Keratinocyte (primary cell): ENCODE data around the gene PTPN2. TPM values are rescaled to one million over a fixed set of nuclear protein-coding genes. Genes with fewer than 3 reads are reported as not detected.

Experiments used
- DNase-seq: peaks from one replicate; pipeline ENCODE4 v3.0.0-alpha.2; 2011; ENCODE audit warnings: low read depth, missing footprints, low spot score
- FAIRE-seq: peaks from 2 replicates; lab custom pipeline; 2011; peaks lifted over from hg19 to GRCh38; lab: Jason Lieb, UNC
- H2AFZ ChIP-seq: 2 replicates; pipeline ENCODE4 v1.6.0; 2012; ENCODE audit warnings: low read length, control low read depth, inconsistent platforms; ENCODE audit not compliant: control insufficient read depth
- H3K27ac ChIP-seq: 2 replicates; pipeline ENCODE4 v1.5.1; 2011; ENCODE audit warnings: low read length; ENCODE audit not compliant: control insufficient read depth, insufficient read depth
- H3K27me3 ChIP-seq: 3 replicates; pipeline ENCODE4 v1.6.0; 2011; ENCODE audit warnings: low read length; ENCODE audit not compliant: control insufficient read depth, insufficient read depth; ENCODE audit errors: extremely low read depth
- H3K36me3 ChIP-seq, 2 experiments: 2 replicates in 1 of 2; 3 replicates in 1 of 2; pipeline ENCODE4 v1.5.1; 2011; ENCODE audit warnings: low read length in 2 of 2, mild to moderate bottlenecking in 1 of 2; ENCODE audit not compliant: control insufficient read depth in 2 of 2, insufficient read depth in 2 of 2; ENCODE audit errors: extremely low read depth in 1 of 2
- H3K4me1 ChIP-seq: 3 replicates; pipeline ENCODE4 v1.5.1; 2011; ENCODE audit warnings: low read length; ENCODE audit not compliant: control insufficient read depth, insufficient read depth; ENCODE audit errors: extremely low read depth
- H3K4me2 ChIP-seq: 3 replicates; pipeline ENCODE4 v1.6.0; 2011; ENCODE audit warnings: low read depth, low read length; ENCODE audit not compliant: control insufficient read depth, insufficient read depth; ENCODE audit errors: extremely low read depth
- H3K4me3 ChIP-seq, 3 experiments: fragments of 200-600 bp in 1 of 3; sonication (generic) in 1 of 3; 2 replicates in 2 of 3; 3 replicates in 1 of 3; pipeline ENCODE4 v1.5.1; 2011 to 2016; ENCODE audit warnings: low read length in 3 of 3, mild to moderate bottlenecking in 3 of 3, control low read depth in 2 of 3, inconsistent platforms in 1 of 3, low read depth in 1 of 3, mixed read lengths in 1 of 3, mixed run types in 1 of 3, moderate library complexity in 1 of 3; ENCODE audit not compliant: control insufficient read depth in 2 of 3, insufficient read depth in 2 of 3; ENCODE audit errors: extremely low read depth in 1 of 3
- H3K79me2 ChIP-seq: 2 replicates; pipeline ENCODE4 v1.6.0; 2012; ENCODE audit warnings: low read length; ENCODE audit not compliant: control insufficient read depth, insufficient read depth
- H3K9ac ChIP-seq: 3 replicates; pipeline ENCODE4 v1.6.0; 2011; ENCODE audit warnings: low read length; ENCODE audit not compliant: control insufficient read depth, insufficient read depth; ENCODE audit errors: extremely low read depth
- H3K9me1 ChIP-seq: 3 replicates; pipeline ENCODE4 v1.6.0; 2011; ENCODE audit warnings: low read length; ENCODE audit not compliant: control insufficient read depth, insufficient read depth; ENCODE audit errors: extremely low read depth
- H3K9me3 ChIP-seq: 2 replicates; pipeline ENCODE4 v1.5.1; 2012; ENCODE audit warnings: low read depth, low read length; ENCODE audit not compliant: control insufficient read depth
- H4K20me1 ChIP-seq: 3 replicates; pipeline ENCODE4 v1.6.0; 2011; ENCODE audit warnings: low read length; ENCODE audit not compliant: control insufficient read depth, insufficient read depth; ENCODE audit errors: extremely low read depth
- CTCF ChIP-seq, 3 experiments: IDR thresholded peaks in 1 of 3; conservative IDR thresholded peaks in 1 of 3; optimal IDR thresholded peaks in 1 of 3; 2 replicates in 2 of 3; 3 replicates in 1 of 3; pipeline versions ENCODE3 to v1.5.1; 2011; ENCODE audit warnings: low read length in 3 of 3, mild to moderate bottlenecking in 3 of 3, moderate library complexity in 2 of 3, control low read depth in 1 of 3, inconsistent platforms in 1 of 3; ENCODE audit not compliant: insufficient read depth in 2 of 3; ENCODE audit errors: extremely low read depth in 1 of 3
- EZH2 ChIP-seq: IDR thresholded peaks from one replicate; pipeline ENCODE4 v1.6.1; 2012; ENCODE audit warnings: inconsistent platforms, mild to moderate bottlenecking, low read length, moderate library complexity
- dilution Hi-C: fragments of 300-500 bp; cut with MboI; formaldehyde crosslinking; loops from one replicate; pipeline ENCODE4 v1.7.0; 2020; ENCODE audit warnings: low sequenced_read_pairs; ENCODE audit not compliant: extremely low pct_ligation_motif_present
- polyA plus RNA-seq, 5 experiments: library from polyadenylated mRNA; depleted of rRNA in 3 of 5; stranded (reverse) in 3 of 5; stranded (forward) in 1 of 5; unstranded in 1 of 5; fragments of >200 nt; gene quantifications; 1 replicate in 1 of 5; 2 replicates in 3 of 5; 3 replicates in 1 of 5; pipeline versions ENCODE4 v1.2.1 to v1.2.3, GENCODE V29; 2011 to 2012; ENCODE audit warnings: missing spikeins in 2 of 5, low read depth in 1 of 5, low replicate concordance in 1 of 5

Gene PTPN2
- polyA plus RNA-seq, 1 donor (not counting 4 experiments of a cell fraction or from before 2014, with no cell fraction given) = 39.9 TPM

- FAIRE-seq = no peak
- no peaks in the 10 kb centered on the region for H3K9me1 ChIP-seq
- H3K9me3 ChIP-seq = no peaks in the 10 kb centered on the region
- H4K20me1 ChIP-seq = no peaks in the 10 kb centered on the region
- no peak overlapping the region for H3K4me3 ChIP-seq
- H3K36me3 ChIP-seq = no peaks in the 10 kb centered on the region
- dilution Hi-C loops = no loop called here
- no peak for DNase-seq
- no peak overlapping the region for H3K4me2 ChIP-seq
- TF ChIP-seq EZH2 (no peak), CTCF (optimal IDR thresholded peaks at IDR 0.05 in 1 of 3, IDR thresholded peaks at IDR 0.05 in 1 of 3, conservative IDR thresholded peaks at IDR 0.05 in 1 of 3; ENCODE audit: extremely low read depth in 1 of 3, insufficient read depth in 2 of 3, low read length in 3 of 3) (no peak)
- no peak overlapping the region for H3K27ac ChIP-seq
- H3K9ac ChIP-seq = no peak overlapping the region
- H3K27me3 ChIP-seq = no peaks in the 10 kb centered on the region
- H3K79me2 ChIP-seq = no peaks in the 10 kb centered on the region
- H3K4me1 ChIP-seq = no peaks in the 10 kb centered on the region
- H2AFZ ChIP-seq = no peak overlapping the region
These were observed 11.6 kb upstream of the PTPN2 start for GRCh38 chr18:12895626-12896025.

- no peaks in the 10 kb centered on the region for H3K36me3 ChIP-seq
- no peak overlapping the region for H3K9ac ChIP-seq
- H4K20me1 ChIP-seq = no peaks in the 10 kb centered on the region
- no peaks in the 10 kb centered on the region for H3K9me3 ChIP-seq
- H3K4me1 ChIP-seq = no peaks in the 10 kb centered on the region
- TF ChIP-seq EZH2 = no peak
- TF ChIP-seq CTCF (optimal IDR thresholded peaks at IDR 0.05 in 1 of 3, IDR thresholded peaks at IDR 0.05 in 1 of 3, conservative IDR thresholded peaks at IDR 0.05 in 1 of 3; ENCODE audit: extremely low read depth in 1 of 3, insufficient read depth in 2 of 3, low read length in 3 of 3) = no peak
- no peaks in the 10 kb centered on the region for H3K9me1 ChIP-seq
- no peaks in the 10 kb centered on the region for H3K79me2 ChIP-seq
- H3K27me3 ChIP-seq = no peaks in the 10 kb centered on the region
- dilution Hi-C loops = no loop called here
- H3K27ac ChIP-seq = no peak overlapping the region
- no peak overlapping the region for H3K4me2 ChIP-seq
- FAIRE-seq = no peak
- DNase-seq = no peak
- H2AFZ ChIP-seq = no peak overlapping the region
- no peak overlapping the region for H3K4me3 ChIP-seq
These were observed 11.0 kb upstream of the PTPN2 start for GRCh38 chr18:12895014-12895413.
